Right atrium auricular region (tissue), 2 donors: Measurements from ENCODE around the gene ABI3BP. TPM values are rescaled to one million over a fixed set of nuclear protein-coding genes. Genes with fewer than 3 reads are reported as not detected.

Experiments used
- DNase-seq: peaks from one replicate; pipeline ENCODE4 v3.0.0-alpha.2; 2019; ENCODE audit warnings: low spot score
- H3K27ac ChIP-seq, 2 donors: fragments of 200-600 bp; sonication (generic); 1 replicate in 1 of 2; 2 replicates in 1 of 2; pipeline ENCODE4 v1.5.1; 2016 to 2019
- H3K27me3 ChIP-seq, 2 donors: fragments of 200-600 bp; sonication (generic); one replicate each; pipeline versions ENCODE4 v1.5.1 to v1.6.0; 2017 to 2019
- H3K36me3 ChIP-seq: fragments of 200-600 bp; sonication (generic); one replicate; pipeline ENCODE4 v1.5.1; 2016
- H3K4me1 ChIP-seq, 2 donors: fragments of 200-600 bp; sonication (generic); one replicate each; pipeline versions ENCODE4 v1.5.1 to v1.6.0; 2017 to 2019
- H3K4me3 ChIP-seq, 2 donors: fragments of 200-600 bp; sonication (generic); 1 replicate in 1 of 2; 2 replicates in 1 of 2; pipeline ENCODE4 v1.5.1; 2017 to 2019; ENCODE audit warnings: mild to moderate bottlenecking in 1 of 2, moderate library complexity in 1 of 2
- H3K9me3 ChIP-seq, 2 donors: fragments of 200-600 bp; sonication (generic); one replicate each; pipeline ENCODE4 v1.5.1; 2019
- total RNA-seq, 2 donors: library from RNA; depleted of rRNA; stranded (reverse); fragments of >200 nt; gene quantifications; one replicate each; pipeline ENCODE4 v1.1.0, GENCODE V29; 2016
- TF ChIP-seq, protein P1 (sequence below), 2 donors: fragments of 200-600 bp; sonication (generic); IDR thresholded peaks; one replicate each; pipeline ENCODE4 v1.5.1; 2019; ENCODE audit warnings: antibody characterized with exemption in 2 of 2

Gene ABI3BP
- total RNA-seq, 2 donors from 2014 or later = 46.7 to 56.3 TPM

DNA sequence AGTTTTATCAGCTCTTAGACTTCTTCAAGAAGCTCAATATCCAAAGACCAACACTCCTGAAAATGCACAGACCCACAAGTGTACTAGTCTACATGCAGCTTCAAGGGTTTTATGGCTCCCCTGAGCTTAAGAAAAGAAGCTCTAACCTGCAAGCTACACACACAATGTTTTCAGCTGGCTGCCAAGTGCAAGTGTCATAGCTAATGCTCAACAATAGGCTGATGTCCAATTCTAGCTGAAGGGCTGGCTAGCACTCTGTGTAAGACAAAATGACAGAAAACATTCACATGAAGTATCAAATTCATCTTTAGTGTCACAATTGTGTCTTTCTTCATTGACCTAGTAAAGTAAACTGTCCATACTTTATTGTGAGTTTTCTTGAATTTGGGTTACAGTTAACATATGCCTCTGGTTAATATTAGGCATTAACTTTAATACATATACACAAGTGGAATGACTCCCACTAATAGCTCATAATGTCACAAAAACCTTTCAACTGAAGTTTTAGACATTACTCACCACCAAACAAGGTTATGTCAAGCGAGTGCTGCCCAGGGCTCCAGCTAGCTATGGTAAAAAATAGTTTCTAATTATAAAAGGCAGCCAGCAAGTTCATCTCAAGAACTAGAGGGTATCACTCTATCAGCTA lies 15.1 kb downstream of the ABI3BP start:
- Histone ChIP-seq H3K27ac (peak overlapping the region in 1 of 2 donors; percentile 41), H3K4me1 (peaks cover 0 to 7% of the 10 kb centered on the region in 2 donors), H3K4me3 (no peak overlapping the region), H3K9me3 (peaks cover 0 to 4% of the 10 kb centered on the region in 2 donors), H3K36me3 (no peaks in the 10 kb centered on the region), H3K27me3 (no peaks in the 10 kb centered on the region)
- TF ChIP-seq, protein P1, sequence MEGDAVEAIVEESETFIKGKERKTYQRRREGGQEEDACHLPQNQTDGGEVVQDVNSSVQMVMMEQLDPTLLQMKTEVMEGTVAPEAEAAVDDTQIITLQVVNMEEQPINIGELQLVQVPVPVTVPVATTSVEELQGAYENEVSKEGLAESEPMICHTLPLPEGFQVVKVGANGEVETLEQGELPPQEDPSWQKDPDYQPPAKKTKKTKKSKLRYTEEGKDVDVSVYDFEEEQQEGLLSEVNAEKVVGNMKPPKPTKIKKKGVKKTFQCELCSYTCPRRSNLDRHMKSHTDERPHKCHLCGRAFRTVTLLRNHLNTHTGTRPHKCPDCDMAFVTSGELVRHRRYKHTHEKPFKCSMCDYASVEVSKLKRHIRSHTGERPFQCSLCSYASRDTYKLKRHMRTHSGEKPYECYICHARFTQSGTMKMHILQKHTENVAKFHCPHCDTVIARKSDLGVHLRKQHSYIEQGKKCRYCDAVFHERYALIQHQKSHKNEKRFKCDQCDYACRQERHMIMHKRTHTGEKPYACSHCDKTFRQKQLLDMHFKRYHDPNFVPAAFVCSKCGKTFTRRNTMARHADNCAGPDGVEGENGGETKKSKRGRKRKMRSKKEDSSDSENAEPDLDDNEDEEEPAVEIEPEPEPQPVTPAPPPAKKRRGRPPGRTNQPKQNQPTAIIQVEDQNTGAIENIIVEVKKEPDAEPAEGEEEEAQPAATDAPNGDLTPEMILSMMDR (IDR thresholded peaks at IDR 0.05) = no peak
- DNase-seq = no peak

DNA sequence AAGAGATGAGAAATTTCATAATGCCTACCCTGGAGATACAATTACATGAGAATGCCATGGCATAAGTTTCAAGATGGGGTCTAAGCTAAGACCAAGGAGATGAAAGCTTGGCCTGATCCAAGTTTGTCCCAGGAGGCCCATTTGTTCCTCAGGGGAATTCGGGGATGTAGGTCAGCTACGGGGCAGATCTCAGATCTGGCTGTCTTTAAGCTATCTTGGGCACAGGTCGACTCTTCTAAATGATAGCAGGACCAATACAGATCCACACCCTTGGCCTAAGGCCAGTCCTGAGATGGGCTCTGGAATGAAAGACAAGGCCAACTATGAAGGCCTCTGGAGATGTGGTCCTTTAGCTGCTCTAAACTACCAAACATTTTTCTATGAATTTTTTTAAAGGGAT lies 16.6 kb downstream of the ABI3BP start:
- TF ChIP-seq, protein P1 (IDR thresholded peaks at IDR 0.05) = no peak
- Histone ChIP-seq H3K27me3 (no peaks in the 10 kb centered on the region), H3K9me3 (peaks cover 0 to 4% of the 10 kb centered on the region in 2 donors), H3K4me3 (no peak overlapping the region), H3K27ac (peak overlapping the region in 1 of 2 donors; percentile 13), H3K36me3 (no peaks in the 10 kb centered on the region), H3K4me1 (no peaks in the 10 kb centered on the region)
- DNase-seq = no peak

DNA sequence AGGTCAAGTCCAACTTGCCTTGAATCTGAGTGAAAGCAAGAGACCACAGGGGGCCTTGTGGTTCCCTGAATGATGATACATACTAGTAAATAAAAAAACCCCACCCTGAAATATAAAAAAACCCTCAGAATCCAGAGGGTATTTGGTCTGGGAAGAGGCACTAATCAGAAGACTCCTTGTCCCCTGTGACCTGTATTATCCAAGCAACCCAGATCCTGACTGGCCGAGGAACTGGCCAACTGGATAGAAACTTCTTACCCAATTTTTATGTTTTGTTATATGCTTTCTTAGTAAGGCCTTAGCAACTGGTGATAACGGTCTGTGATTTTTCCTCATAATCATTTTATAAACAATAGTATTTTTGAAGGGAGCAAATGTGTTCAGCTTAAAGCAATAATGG lies 17.5 kb downstream of the ABI3BP start:
- H3K9me3 ChIP-seq = peaks cover 0 to 4% of the 10 kb centered on the region in 2 donors
- H3K4me3 ChIP-seq = no peak overlapping the region
- no peaks in the 10 kb centered on the region for H3K4me1 ChIP-seq
- TF ChIP-seq, protein P1 (IDR thresholded peaks at IDR 0.05) = no peak
- H3K36me3 ChIP-seq = no peaks in the 10 kb centered on the region
- peak overlapping the region; percentile 22 to 57 for H3K27ac ChIP-seq
- H3K27me3 ChIP-seq = no peaks in the 10 kb centered on the region
- peak; percentile 64 for DNase-seq

DNA sequence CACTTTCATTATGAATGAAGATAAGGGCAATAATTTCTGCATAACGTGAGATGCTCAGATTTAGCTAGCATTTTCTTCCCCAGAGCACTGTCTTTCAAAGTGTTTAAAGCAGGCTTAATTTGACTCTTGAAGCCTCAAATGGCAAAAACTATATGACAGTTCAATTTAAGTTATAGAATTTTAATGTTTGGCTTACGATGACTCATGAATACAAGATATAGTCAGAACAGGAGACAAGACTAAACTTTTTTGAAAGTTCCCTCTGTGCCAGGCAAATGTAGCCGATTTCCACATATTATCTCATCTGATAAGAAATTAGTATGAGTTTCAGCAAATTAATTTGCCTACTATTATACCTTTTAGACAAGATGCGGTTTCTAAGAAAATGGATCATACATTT lies 19.6 kb downstream of the ABI3BP start:
- Histone ChIP-seq H3K4me1 (no peaks in the 10 kb centered on the region), H3K27me3 (no peaks in the 10 kb centered on the region), H3K27ac (peak overlapping the region in 1 of 2 donors; percentile 7)

DNA sequence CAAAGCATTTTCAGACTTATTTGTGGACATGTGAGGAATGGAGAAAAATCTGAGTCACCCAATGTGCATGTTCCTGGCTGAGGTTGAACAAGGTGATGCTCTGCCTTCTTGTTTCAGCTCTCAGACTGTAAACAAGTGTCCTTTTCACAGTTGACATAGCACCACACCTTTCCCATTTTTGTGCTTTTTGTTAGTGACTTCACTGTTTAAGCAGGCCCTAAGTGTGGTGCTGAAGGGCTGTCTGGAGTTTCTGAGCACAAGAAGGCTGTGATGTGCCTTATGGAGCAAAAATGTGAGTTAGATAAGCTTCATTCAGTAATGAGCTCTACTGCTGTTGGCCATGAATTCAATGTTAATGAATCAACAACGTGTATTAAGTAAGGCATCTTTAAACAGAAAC lies 20.4 kb downstream of the ABI3BP start:
- H3K27ac ChIP-seq = peak overlapping the region in 1 of 2 donors; percentile 22
- TF ChIP-seq, protein P1 (IDR thresholded peaks at IDR 0.05) = no peak
- H3K9me3 ChIP-seq = peaks cover 0 to 4% of the 10 kb centered on the region in 2 donors
- H3K4me3 ChIP-seq = no peak overlapping the region
- DNase-seq = no peak
- H3K27me3 ChIP-seq = no peaks in the 10 kb centered on the region
- H3K4me1 ChIP-seq = no peaks in the 10 kb centered on the region
- H3K36me3 ChIP-seq = no peaks in the 10 kb centered on the region

More for the DNA sequence above, 19.6 kb downstream of the ABI3BP start:
- no peaks in the 10 kb centered on the region for H3K36me3 ChIP-seq
- no peak for DNase-seq
- peaks cover 0 to 4% of the 10 kb centered on the region in 2 donors for H3K9me3 ChIP-seq
- TF ChIP-seq, protein P1 (IDR thresholded peaks at IDR 0.05) = no peak
- no peak overlapping the region for H3K4me3 ChIP-seq
